Gastroesophageal sphincter (tissue), 4 donors: ENCODE results near the gene CSNK1D. TPM values are rescaled to one million over a fixed set of nuclear protein-coding genes. Genes with fewer than 3 reads are reported as not detected.
A peak's percentile ranks its signal among the peaks of the same experiment; 100 is the strongest.

ENCODE experiments used
- ATAC-seq: fragments of 150-250 bp; one replicate; pipeline ENCODE4 v1.9.1; 2016; ENCODE audit warnings: mild to moderate bottlenecking, moderate library complexity
- H3K27ac ChIP-seq, 4 donors: fragments of 200-600 bp; sonication (generic) in 3 of 4; 1 replicate in 3 of 4; 2 replicates in 1 of 4; pipeline ENCODE4 v1.5.1; 2016 to 2019
- H3K27me3 ChIP-seq: fragments of 200-600 bp; sonication (generic); one replicate; pipeline ENCODE4 v1.5.1; 2019
- H3K36me3 ChIP-seq, 2 donors: fragments of 200-600 bp; sonication (generic); one replicate each; pipeline ENCODE4 v1.5.1; 2019; ENCODE audit warnings: control low read depth in 1 of 2
- H3K4me1 ChIP-seq, 3 donors: fragments of 200-600 bp; sonication (generic); 1 replicate in 2 of 3; 2 replicates in 1 of 3; pipeline ENCODE4 v1.5.1; 2016 to 2019; ENCODE audit warnings: control low read depth in 2 of 3
- H3K4me3 ChIP-seq, 2 donors: fragments of 200-600 bp; sonication (generic); one replicate each; pipeline ENCODE4 v1.5.1; 2019; ENCODE audit warnings: mild to moderate bottlenecking in 1 of 2, moderate library complexity in 1 of 2
- H3K9me3 ChIP-seq, 3 donors: fragments of 200-600 bp; sonication (generic); one replicate each; pipeline ENCODE4 v1.5.1; 2017 to 2019; ENCODE audit warnings: control low read depth in 2 of 3
- EP300 ChIP-seq: sonication (generic); formaldehyde crosslinking; IDR thresholded peaks from one replicate; pipeline ENCODE4 v1.6.1; 2017; ENCODE audit warnings: antibody characterized with exemption, mild to moderate bottlenecking
- POLR2A ChIP-seq, 2 donors: fragments of 450-650 bp; IDR thresholded peaks; one replicate each; pipeline ENCODE4 v1.6.1; 2017; ENCODE audit warnings: antibody characterized with exemption in 2 of 2, mild to moderate bottlenecking in 2 of 2, moderate library complexity in 1 of 2
- POLR2AphosphoS5 ChIP-seq: sonication (generic); formaldehyde crosslinking; IDR thresholded peaks from one replicate; pipeline ENCODE4 v1.6.1; 2017; ENCODE audit warnings: antibody characterized with exemption
- WGBS, 2 donors: methylation state at CpG; one replicate each; pipeline ENCODE4 v1.1.5; 2018; ENCODE audit warnings: low coverage in 1 of 2; 5-methylcytosine and 5-hydroxymethylcytosine counted together
- total RNA-seq, 4 donors: library from RNA; depleted of rRNA; stranded (reverse); fragments of >200 nt; gene quantifications; one replicate each; pipeline ENCODE4 v1.1.0, GENCODE V29; 2016
- TF ChIP-seq, protein P1 (sequence below), 4 experiments: fragments of 200-600 bp in 2 of 4; fragments of 450-650 bp in 2 of 4; sonication (generic) in 1 of 4; IDR thresholded peaks; one replicate each; pipeline ENCODE4 v1.5.1; 2017 to 2019; ENCODE audit warnings: antibody characterized with exemption in 4 of 4, mild to moderate bottlenecking in 2 of 4, moderate library complexity in 2 of 4

The CSNK1D gene
- total RNA-seq, 4 donors from 2014 or later, result 23.4 to 92.1 (median 72.4) TPM

- no peak overlapping the region for H3K4me3 ChIP-seq
- peaks cover 0 to 54% of the 10 kb centered on the region in 2 donors for H3K36me3 ChIP-seq
- WGBS, 2 donors, result 40% methylated on average over 1 of the region's 22 CpGs; no CpG with 5 or more reads in 1 of the 2 donors
- H3K9me3 ChIP-seq, result no peaks in the 10 kb centered on the region
- H3K27ac ChIP-seq, result peak overlapping the region in 3 of 4 donors; percentile 81 to 86 (median 85)
- no peak for ATAC-seq
- H3K27me3 ChIP-seq, result no peaks in the 10 kb centered on the region
- peaks cover 12 to 100% (median 72%) of the 10 kb centered on the region in 3 donors for H3K4me1 ChIP-seq
- TF ChIP-seq POLR2AphosphoS5, result no peak
Observed at GRCh38 chr17:82239926-82240505, 33.5 kb downstream of the CSNK1D start.

DNA sequence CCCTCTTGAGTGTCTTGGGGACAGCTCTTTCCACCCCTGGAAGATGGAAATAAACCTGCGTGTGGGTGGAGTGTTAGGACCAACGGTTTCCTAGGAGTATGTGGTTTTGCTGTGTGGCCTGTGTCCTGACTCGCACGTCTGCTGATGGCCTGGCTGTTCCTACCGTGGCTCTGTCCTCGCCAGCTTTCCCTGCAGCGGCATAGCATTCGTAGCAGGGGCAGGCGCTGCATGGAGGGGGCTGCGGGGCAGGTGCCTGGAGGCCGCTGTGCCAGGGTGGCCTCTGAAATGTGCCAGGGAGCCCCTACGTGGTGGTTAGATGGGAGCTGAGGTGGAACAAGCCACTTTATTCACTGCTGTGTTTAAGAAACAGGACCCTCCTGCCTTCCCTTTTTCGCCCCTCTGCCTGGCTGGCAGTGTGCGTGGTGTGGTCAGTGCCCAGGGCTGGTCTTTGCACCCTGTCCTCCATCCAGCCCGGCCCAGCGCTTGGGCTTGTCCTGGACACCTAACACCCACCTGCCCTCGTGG, 34.0 kb downstream of the CSNK1D start:
- peaks cover 0 to 49% of the 10 kb centered on the region in 2 donors for H3K36me3 ChIP-seq
- peaks cover 12 to 100% (median 72%) of the 10 kb centered on the region in 3 donors for H3K4me1 ChIP-seq
- 55% methylated on average over 4 of the region's 17 CpGs; no CpG with 5 or more reads in 1 of the 2 donors for WGBS, 2 donors
- no peak overlapping the region for H3K4me3 ChIP-seq
- H3K27ac ChIP-seq, result peak overlapping the region in 3 of 4 donors; percentile 81 to 86 (median 85)
- no peaks in the 10 kb centered on the region for H3K9me3 ChIP-seq
- no peaks in the 10 kb centered on the region for H3K27me3 ChIP-seq
- TF ChIP-seq POLR2A (IDR thresholded peaks at IDR 0.05) (no peak), EP300 (no peak), POLR2AphosphoS5 (no peak)
- TF ChIP-seq, protein P1, sequence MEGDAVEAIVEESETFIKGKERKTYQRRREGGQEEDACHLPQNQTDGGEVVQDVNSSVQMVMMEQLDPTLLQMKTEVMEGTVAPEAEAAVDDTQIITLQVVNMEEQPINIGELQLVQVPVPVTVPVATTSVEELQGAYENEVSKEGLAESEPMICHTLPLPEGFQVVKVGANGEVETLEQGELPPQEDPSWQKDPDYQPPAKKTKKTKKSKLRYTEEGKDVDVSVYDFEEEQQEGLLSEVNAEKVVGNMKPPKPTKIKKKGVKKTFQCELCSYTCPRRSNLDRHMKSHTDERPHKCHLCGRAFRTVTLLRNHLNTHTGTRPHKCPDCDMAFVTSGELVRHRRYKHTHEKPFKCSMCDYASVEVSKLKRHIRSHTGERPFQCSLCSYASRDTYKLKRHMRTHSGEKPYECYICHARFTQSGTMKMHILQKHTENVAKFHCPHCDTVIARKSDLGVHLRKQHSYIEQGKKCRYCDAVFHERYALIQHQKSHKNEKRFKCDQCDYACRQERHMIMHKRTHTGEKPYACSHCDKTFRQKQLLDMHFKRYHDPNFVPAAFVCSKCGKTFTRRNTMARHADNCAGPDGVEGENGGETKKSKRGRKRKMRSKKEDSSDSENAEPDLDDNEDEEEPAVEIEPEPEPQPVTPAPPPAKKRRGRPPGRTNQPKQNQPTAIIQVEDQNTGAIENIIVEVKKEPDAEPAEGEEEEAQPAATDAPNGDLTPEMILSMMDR (IDR thresholded peaks at IDR 0.05), result no peak
- no peak for ATAC-seq

- Histone ChIP-seq H3K36me3 (peaks cover 0 to 41% of the 10 kb centered on the region in 2 donors), H3K4me1 (peaks cover 12 to 97% (median 71%) of the 10 kb centered on the region in 3 donors), H3K27ac (peak overlapping the region; percentile 12 to 86 (median 83)), H3K4me3 (peak overlapping the region in 1 of 2 donors; percentile 28), H3K27me3 (no peaks in the 10 kb centered on the region), H3K9me3 (no peaks in the 10 kb centered on the region)
- peak; percentile 43 to 53 for TF ChIP-seq POLR2A (IDR thresholded peaks at IDR 0.05)
- TF ChIP-seq POLR2AphosphoS5, result peak; percentile 62
- TF ChIP-seq EP300, result no peak
- TF ChIP-seq, protein P1 (IDR thresholded peaks at IDR 0.05), result peak in 1 of 4 experiments; percentile 6
- ATAC-seq, result peak; percentile 48
- WGBS, 2 donors, result 15% methylated on average over 8 of the region's 33 CpGs; no CpG with 5 or more reads in 1 of the 2 donors
Observed at GRCh38 chr17:82238472-82239201, 34.9 kb downstream of the CSNK1D start.

- Histone ChIP-seq H3K27me3 (no peaks in the 10 kb centered on the region), H3K4me3 (peak overlapping the region in 1 of 2 donors; percentile 28), H3K4me1 (peaks cover 12 to 97% (median 63%) of the 10 kb centered on the region in 3 donors), H3K36me3 (peaks cover 0 to 33% of the 10 kb centered on the region in 2 donors), H3K27ac (peak overlapping the region; percentile 12 to 86 (median 83)), H3K9me3 (no peaks in the 10 kb centered on the region)
- TF ChIP-seq, protein P1 (IDR thresholded peaks at IDR 0.05), result no peak
- TF ChIP-seq EP300 (no peak), POLR2AphosphoS5 (no peak), POLR2A (IDR thresholded peaks at IDR 0.05) (no peak)
- WGBS, 2 donors, result no CpG with 5 or more reads among the region's 34 CpGs
- ATAC-seq, result no peak
Observed at GRCh38 chr17:82237746-82238471, 35.6 kb downstream of the CSNK1D start.
